NB4 (cell line): Measurements from ENCODE around the gene STX18.

Source experiments
- CTCF ChIP-seq: IDR thresholded peaks from one replicate; pipeline ENCODE4 v1.5.1; 2012; ENCODE audit warnings: low read depth, low read length
- POLR2A ChIP-seq: IDR thresholded peaks from 2 replicates; pipeline ENCODE4 v1.6.1; 2011; ENCODE audit warnings: mild to moderate bottlenecking; ENCODE audit not compliant: insufficient read length; ENCODE audit errors: extremely low read depth

DNA sequence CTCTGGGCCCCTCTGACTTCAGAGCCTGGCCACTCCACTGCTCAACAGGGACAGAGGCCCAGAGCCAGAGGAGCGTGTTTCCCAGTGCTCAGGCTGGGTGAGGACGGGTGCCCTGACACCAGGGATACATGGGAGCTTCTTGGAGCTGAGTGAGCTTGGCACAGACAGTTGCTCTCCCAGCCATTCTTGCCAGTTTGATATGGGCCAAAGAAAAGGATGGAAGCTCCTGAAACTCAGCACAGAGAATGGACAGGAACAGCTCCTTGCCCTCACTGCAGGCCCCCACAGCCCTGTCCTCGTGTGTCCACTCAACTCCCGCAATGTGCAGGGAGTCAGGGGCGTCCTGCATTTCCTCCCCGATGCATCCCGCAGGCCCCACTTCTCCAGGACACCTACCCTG lies 116.2 kb downstream of the STX18 start:
- TF ChIP-seq POLR2A (no peak), CTCF (no peak)
